GM23248 (cell line): ENCODE measurements around the gene DNASE1.

ENCODE experiments used
- EZH2 ChIP-seq: fragments of 200-600 bp; sonication (generic); IDR thresholded peaks from 2 replicates; pipeline ENCODE4 v1.6.1; 2018; ENCODE audit warnings: antibody characterized with exemption, mild to moderate bottlenecking; ENCODE audit not compliant: insufficient read depth, poor library complexity, severe bottlenecking
- EZH2phosphoT487 ChIP-seq: fragments of 200-600 bp; sonication (generic); IDR thresholded peaks from 2 replicates; pipeline ENCODE4 v1.6.1; 2018; ENCODE audit warnings: antibody characterized with exemption, moderate library complexity, mild to moderate bottlenecking, low read depth; ENCODE audit not compliant: insufficient read depth

GRCh38 chr16:3646348-3646920 lies 8.1 kb upstream of the DNASE1 start:
- no peak for TF ChIP-seq EZH2phosphoT487
- no peak for TF ChIP-seq EZH2
